ENCODE results near the gene WLS. TPM values are rescaled to one million over a fixed set of nuclear protein-coding genes. Genes with fewer than 3 reads are reported as not detected.

The WLS gene
- total RNA-seq, 4 donors from 2014 or later: 44.1 to 160 (median 76.8) TPM

DNA sequence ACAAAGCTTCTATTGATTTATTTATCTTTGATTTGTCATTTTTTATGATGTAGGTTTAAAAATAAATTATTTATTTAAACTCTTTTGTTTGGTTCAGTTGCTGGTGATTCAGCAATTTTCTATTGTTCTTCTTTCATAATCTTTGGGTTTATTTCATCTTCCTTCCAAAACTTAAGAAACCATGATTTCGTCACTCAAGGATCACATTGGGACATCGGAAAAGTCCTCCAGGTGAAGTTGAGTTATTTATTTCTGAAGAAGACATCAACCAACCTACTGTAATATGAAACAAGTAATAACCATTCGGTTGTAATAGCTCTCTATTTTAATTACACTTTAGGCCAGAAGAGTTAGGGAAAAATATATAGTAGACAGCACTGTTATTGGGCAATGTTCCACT, 23.0 kb upstream of the WLS start:
- Histone ChIP-seq H3K9me3 (no peaks in the 10 kb centered on the region), H3K27ac (no peak overlapping the region), H3K4me3 (no peak overlapping the region), H3K36me3 (no peaks in the 10 kb centered on the region), H3K27me3 (no peaks in the 10 kb centered on the region), H3K4me1 (no peaks in the 10 kb centered on the region)
- TF ChIP-seq, protein P1, sequence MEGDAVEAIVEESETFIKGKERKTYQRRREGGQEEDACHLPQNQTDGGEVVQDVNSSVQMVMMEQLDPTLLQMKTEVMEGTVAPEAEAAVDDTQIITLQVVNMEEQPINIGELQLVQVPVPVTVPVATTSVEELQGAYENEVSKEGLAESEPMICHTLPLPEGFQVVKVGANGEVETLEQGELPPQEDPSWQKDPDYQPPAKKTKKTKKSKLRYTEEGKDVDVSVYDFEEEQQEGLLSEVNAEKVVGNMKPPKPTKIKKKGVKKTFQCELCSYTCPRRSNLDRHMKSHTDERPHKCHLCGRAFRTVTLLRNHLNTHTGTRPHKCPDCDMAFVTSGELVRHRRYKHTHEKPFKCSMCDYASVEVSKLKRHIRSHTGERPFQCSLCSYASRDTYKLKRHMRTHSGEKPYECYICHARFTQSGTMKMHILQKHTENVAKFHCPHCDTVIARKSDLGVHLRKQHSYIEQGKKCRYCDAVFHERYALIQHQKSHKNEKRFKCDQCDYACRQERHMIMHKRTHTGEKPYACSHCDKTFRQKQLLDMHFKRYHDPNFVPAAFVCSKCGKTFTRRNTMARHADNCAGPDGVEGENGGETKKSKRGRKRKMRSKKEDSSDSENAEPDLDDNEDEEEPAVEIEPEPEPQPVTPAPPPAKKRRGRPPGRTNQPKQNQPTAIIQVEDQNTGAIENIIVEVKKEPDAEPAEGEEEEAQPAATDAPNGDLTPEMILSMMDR (IDR thresholded peaks at IDR 0.05): no peak
- TF ChIP-seq POLR2A (IDR thresholded peaks at IDR 0.05): no peak
- intact Hi-C loops (cut with DNase I; ENCODE audit: low total_unique reads): no loop called here
- DNase-seq: no peak

DNA sequence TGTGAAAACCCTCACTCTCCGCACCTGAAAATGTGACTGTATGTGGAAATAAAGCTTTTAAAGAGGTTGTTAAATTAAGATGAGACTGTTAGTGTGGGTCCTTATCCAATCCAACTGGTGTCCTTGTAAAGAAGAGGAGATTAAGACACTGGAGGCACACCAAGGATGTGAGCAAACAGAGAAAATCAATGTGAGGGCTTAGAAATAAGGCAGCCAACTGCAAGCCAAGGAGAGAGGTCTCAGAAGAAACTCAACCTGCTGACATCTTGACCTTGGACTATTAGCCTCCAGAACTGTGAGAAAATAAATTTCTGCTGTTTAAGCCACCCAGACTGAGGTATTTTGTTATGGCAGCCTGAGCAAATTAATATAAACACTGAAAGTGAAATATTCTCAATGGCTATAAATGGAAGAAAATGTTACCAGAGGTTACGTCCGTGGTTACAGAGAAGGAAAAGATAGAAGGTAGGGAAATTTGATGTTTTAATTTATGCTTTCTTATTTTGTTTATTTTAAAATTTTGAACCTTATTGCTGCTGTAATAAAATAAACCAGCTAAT, 22.4 kb upstream of the WLS start:
- H3K27me3 ChIP-seq: no peaks in the 10 kb centered on the region
- no peak for DNase-seq
- no peak for TF ChIP-seq POLR2A (IDR thresholded peaks at IDR 0.05)
- TF ChIP-seq, protein P1 (IDR thresholded peaks at IDR 0.05): no peak
- intact Hi-C loops (cut with DNase I; ENCODE audit: low total_unique reads): no loop called here
- no peaks in the 10 kb centered on the region for H3K36me3 ChIP-seq
- no peak overlapping the region for H3K27ac ChIP-seq
- no peak overlapping the region for H3K4me3 ChIP-seq
- H3K4me1 ChIP-seq: no peaks in the 10 kb centered on the region
- H3K9me3 ChIP-seq: no peaks in the 10 kb centered on the region

DNA sequence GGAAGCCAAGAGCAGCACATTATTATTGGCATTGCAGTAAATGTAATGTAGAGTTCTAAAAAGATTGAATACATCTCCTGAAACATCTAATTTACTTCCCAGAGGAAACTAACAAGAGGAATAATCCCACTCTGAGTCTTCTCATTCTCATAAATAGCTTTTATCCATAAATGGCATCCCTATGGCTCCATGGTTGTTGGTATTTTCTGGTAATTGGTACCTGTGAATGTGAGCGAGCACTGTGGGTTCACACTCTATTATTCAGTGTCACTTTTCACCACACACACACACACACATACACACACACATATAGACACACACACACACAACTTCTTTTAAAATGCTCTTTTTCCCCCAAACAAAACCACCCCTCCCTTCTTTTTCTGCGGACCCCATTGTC, 4.7 kb upstream of the WLS start:
- DNase-seq: no peak
- H3K9me3 ChIP-seq: no peaks in the 10 kb centered on the region
- H3K27me3 ChIP-seq: no peaks in the 10 kb centered on the region
- H3K4me1 ChIP-seq: no peaks in the 10 kb centered on the region
- H3K36me3 ChIP-seq: no peaks in the 10 kb centered on the region
- TF ChIP-seq, protein P1 (IDR thresholded peaks at IDR 0.05): no peak
- TF ChIP-seq POLR2A (IDR thresholded peaks at IDR 0.05): no peak
- H3K27ac ChIP-seq: no peak overlapping the region
- intact Hi-C loops (cut with DNase I; ENCODE audit: low total_unique reads): no loop called here
- no peak overlapping the region for H3K4me3 ChIP-seq

DNA sequence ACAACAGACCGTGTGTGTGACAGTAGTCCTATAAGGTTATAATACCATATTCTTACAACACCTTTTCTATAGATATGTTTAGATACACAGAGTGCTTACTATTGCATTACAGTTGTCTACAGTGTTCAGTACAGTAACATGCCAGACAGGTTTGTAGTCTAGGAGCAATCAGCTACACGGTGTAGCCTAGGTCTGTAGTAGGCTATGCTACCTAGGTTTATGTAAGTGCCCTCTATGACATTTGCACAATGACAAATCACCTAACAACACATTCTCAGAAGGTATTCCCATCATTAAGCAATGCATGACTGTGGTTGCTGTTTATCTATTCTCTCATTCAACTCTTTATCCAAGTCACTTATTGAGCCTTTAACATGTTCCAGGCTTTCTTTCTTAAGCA, 1.8 kb upstream of the WLS start:
- H3K4me1 ChIP-seq: no peaks in the 10 kb centered on the region
- no peak for DNase-seq
- no peak overlapping the region for H3K4me3 ChIP-seq
- no peaks in the 10 kb centered on the region for H3K27me3 ChIP-seq
- H3K9me3 ChIP-seq: no peaks in the 10 kb centered on the region
- intact Hi-C loops (cut with DNase I; ENCODE audit: low total_unique reads): no loop called here
- no peak for TF ChIP-seq POLR2A (IDR thresholded peaks at IDR 0.05)
- TF ChIP-seq, protein P1 (IDR thresholded peaks at IDR 0.05): no peak
- H3K36me3 ChIP-seq: no peaks in the 10 kb centered on the region
- no peak overlapping the region for H3K27ac ChIP-seq

DNA sequence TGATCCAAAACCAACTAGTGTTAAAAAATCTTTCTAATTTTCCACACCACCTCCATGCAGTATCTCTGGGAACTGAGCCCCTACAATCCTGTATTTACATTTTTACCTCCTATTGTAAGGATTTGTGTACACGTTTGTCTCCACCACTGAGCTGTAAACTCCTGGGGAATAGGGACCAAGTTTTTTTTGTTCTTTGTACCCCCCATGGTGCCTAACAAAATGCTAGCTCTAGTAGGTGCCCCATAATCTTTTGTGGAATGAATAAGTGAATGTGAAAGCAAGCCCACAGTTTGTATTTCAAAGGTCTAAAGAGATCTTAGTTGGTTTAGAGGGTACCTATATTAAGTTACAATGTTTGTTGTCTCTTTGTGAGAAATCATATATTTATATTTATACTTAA, 879 bp upstream of the WLS start:
- Histone ChIP-seq H3K27me3 (no peaks in the 10 kb centered on the region), H3K9me3 (no peaks in the 10 kb centered on the region), H3K36me3 (no peaks in the 10 kb centered on the region), H3K4me3 (peak overlapping the region; percentile 58 to 69), H3K4me1 (no peaks in the 10 kb centered on the region), H3K27ac (peak overlapping the region; percentile 80 to 82)
- TF ChIP-seq, protein P1 (IDR thresholded peaks at IDR 0.05): no peak
- intact Hi-C loops (cut with DNase I; ENCODE audit: low total_unique reads): no loop called here
- no peak for DNase-seq
